ENCODE measurements around the gene APPL2. TPM values are rescaled to one million over a fixed set of nuclear protein-coding genes. Genes with fewer than 3 reads are reported as not detected.
A peak's percentile ranks its signal among the peaks of the same experiment; 100 is the strongest.

APPL2 gene
- total RNA-seq, 1 donor from 2014 or later, result 17.7 TPM

GRCh38 chr12:105226219-105226618 lies 9.8 kb downstream of the APPL2 start:
- peak; percentile 90 for FAIRE-seq
- Histone ChIP-seq H3K9me3 (ENCODE audit: insufficient read depth, low read depth, low read length) (no peaks in the 10 kb centered on the region), H3K27ac (ENCODE audit: low read depth, low read length) (peak overlapping the region; percentile 61), H4K20me1 (ENCODE audit: insufficient read depth, low read length) (peaks cover 25% of the 10 kb centered on the region), H3K36me3 (ENCODE audit: insufficient read depth, low read length) (peaks cover 14% of the 10 kb centered on the region), H2AFZ (ENCODE audit: low read depth, low read length) (no peak overlapping the region), H3K4me3 (ENCODE audit: insufficient read depth, low read depth, low read length) (no peak overlapping the region), H3K4me1 (ENCODE audit: insufficient read depth, low read length) (peaks cover 41% of the 10 kb centered on the region), H3K9ac (ENCODE audit: low read length) (peak overlapping the region; percentile 6), H3K4me2 (ENCODE audit: low read length) (peak overlapping the region; percentile 46), H3K27me3 (ENCODE audit: insufficient read depth, low read length) (no peaks in the 10 kb centered on the region), H3K79me2 (ENCODE audit: insufficient read depth, low read length) (peaks cover 57% of the 10 kb centered on the region)
- no peaks in the 10 kb centered on the region for H3K9me3 Mint-ChIP-seq (ENCODE audit: unreplicated experiment)
- H3K4me3 Mint-ChIP-seq (ENCODE audit: unreplicated experiment), result no peak overlapping the region
- H3K4me1 Mint-ChIP-seq (ENCODE audit: low read depth, unreplicated experiment), result peaks cover 45% of the 10 kb centered on the region
- H3K27me3 Mint-ChIP-seq (ENCODE audit: low read depth, unreplicated experiment), result no peaks in the 10 kb centered on the region
- DNase-seq (ENCODE audit: low read depth), result peak; percentile 89
- H3K36me3 Mint-ChIP-seq (ENCODE audit: low read depth, unreplicated experiment), result peaks cover 11% of the 10 kb centered on the region
- TF ChIP-seq CTCF (IDR thresholded peaks at IDR 0.05; ENCODE audit: insufficient read depth, low read depth, low read length) (no peak), EZH2 (IDR thresholded peaks at IDR 0.05; ENCODE audit: insufficient read depth, low read length) (no peak)
- H3K27ac Mint-ChIP-seq (ENCODE audit: unreplicated experiment), result peak overlapping the region; percentile 16

DNA sequence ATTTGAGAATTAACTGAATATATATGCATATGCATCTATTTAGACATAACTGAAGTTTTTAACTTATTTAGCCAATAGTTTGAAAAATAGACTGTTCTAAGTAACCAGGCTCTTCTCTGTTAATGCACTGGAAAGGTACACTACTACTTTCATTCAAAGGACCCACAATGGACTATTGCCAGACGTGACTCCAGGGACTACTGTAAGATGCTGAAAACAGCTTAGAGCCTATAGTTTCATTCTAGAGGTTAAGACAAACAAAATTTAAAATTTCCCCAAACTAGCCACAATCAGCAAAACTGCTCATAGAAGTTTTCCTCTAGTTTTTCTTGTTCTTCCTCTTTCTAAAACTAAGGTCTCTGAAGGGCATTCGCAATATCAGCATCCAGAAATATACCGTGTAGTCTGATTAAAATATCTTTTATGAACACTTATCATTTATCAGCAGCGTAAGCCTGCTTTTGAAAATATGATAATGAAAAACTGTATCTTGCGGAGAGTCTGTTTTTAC lies 10.4 kb downstream of the APPL2 start:
- Histone ChIP-seq H3K27me3 (ENCODE audit: insufficient read depth, low read length) (no peaks in the 10 kb centered on the region), H3K9ac (ENCODE audit: low read length) (no peak overlapping the region), H3K4me2 (ENCODE audit: low read length) (no peak overlapping the region), H3K27ac (ENCODE audit: low read depth, low read length) (no peak overlapping the region), H3K9me3 (ENCODE audit: insufficient read depth, low read depth, low read length) (no peaks in the 10 kb centered on the region), H3K79me2 (ENCODE audit: insufficient read depth, low read length) (peaks cover 57% of the 10 kb centered on the region), H2AFZ (ENCODE audit: low read depth, low read length) (no peak overlapping the region), H3K4me1 (ENCODE audit: insufficient read depth, low read length) (peaks cover 38% of the 10 kb centered on the region), H3K36me3 (ENCODE audit: insufficient read depth, low read length) (peaks cover 14% of the 10 kb centered on the region), H4K20me1 (ENCODE audit: insufficient read depth, low read length) (peaks cover 31% of the 10 kb centered on the region), H3K4me3 (ENCODE audit: insufficient read depth, low read depth, low read length) (no peak overlapping the region)
- Mint-ChIP-seq H3K9me3 (ENCODE audit: unreplicated experiment) (no peaks in the 10 kb centered on the region), H3K27ac (ENCODE audit: unreplicated experiment) (no peak overlapping the region), H3K27me3 (ENCODE audit: low read depth, unreplicated experiment) (no peaks in the 10 kb centered on the region), H3K36me3 (ENCODE audit: low read depth, unreplicated experiment) (peaks cover 17% of the 10 kb centered on the region), H3K4me1 (ENCODE audit: low read depth, unreplicated experiment) (peaks cover 39% of the 10 kb centered on the region), H3K4me3 (ENCODE audit: unreplicated experiment) (no peak overlapping the region)
- FAIRE-seq, result no peak
- DNase-seq (ENCODE audit: low read depth), result no peak
- no peak for TF ChIP-seq CTCF (IDR thresholded peaks at IDR 0.05; ENCODE audit: insufficient read depth, low read depth, low read length)
- no peak for TF ChIP-seq EZH2 (IDR thresholded peaks at IDR 0.05; ENCODE audit: insufficient read depth, low read length)

- peaks cover 58% of the 10 kb centered on the region for H3K79me2 ChIP-seq (ENCODE audit: insufficient read depth, low read length)
These were observed 11.6 kb downstream of the APPL2 start for GRCh38 chr12:105224399-105224798.

More at GRCh38 chr12:105224399-105224798, 11.6 kb downstream of the APPL2 start:
- no peak overlapping the region for H3K27ac Mint-ChIP-seq (ENCODE audit: unreplicated experiment)
- no peaks in the 10 kb centered on the region for H3K9me3 ChIP-seq (ENCODE audit: insufficient read depth, low read depth, low read length)
- no peak overlapping the region for H2AFZ ChIP-seq (ENCODE audit: low read depth, low read length)
- H3K27me3 Mint-ChIP-seq (ENCODE audit: low read depth, unreplicated experiment), result no peaks in the 10 kb centered on the region
- no peak overlapping the region for H3K27ac ChIP-seq (ENCODE audit: low read depth, low read length)
- DNase-seq (ENCODE audit: low read depth) (no peak), FAIRE-seq (no peak)
- H3K4me3 ChIP-seq (ENCODE audit: insufficient read depth, low read depth, low read length), result no peak overlapping the region
- peaks cover 33% of the 10 kb centered on the region for H3K4me1 ChIP-seq (ENCODE audit: insufficient read depth, low read length)
- no peak overlapping the region for H3K4me3 Mint-ChIP-seq (ENCODE audit: unreplicated experiment)
- TF ChIP-seq CTCF (IDR thresholded peaks at IDR 0.05; ENCODE audit: insufficient read depth, low read depth, low read length) (no peak), EZH2 (IDR thresholded peaks at IDR 0.05; ENCODE audit: insufficient read depth, low read length) (no peak)
- no peak overlapping the region for H3K9ac ChIP-seq (ENCODE audit: low read length)
- no peaks in the 10 kb centered on the region for H3K9me3 Mint-ChIP-seq (ENCODE audit: unreplicated experiment)
- no peaks in the 10 kb centered on the region for H3K27me3 ChIP-seq (ENCODE audit: insufficient read depth, low read length)
- H3K36me3 Mint-ChIP-seq (ENCODE audit: low read depth, unreplicated experiment), result peaks cover 19% of the 10 kb centered on the region
- no peak overlapping the region for H3K4me2 ChIP-seq (ENCODE audit: low read length)
- peaks cover 34% of the 10 kb centered on the region for H3K4me1 Mint-ChIP-seq (ENCODE audit: low read depth, unreplicated experiment)
- H4K20me1 ChIP-seq (ENCODE audit: insufficient read depth, low read length), result peaks cover 42% of the 10 kb centered on the region
- peaks cover 14% of the 10 kb centered on the region for H3K36me3 ChIP-seq (ENCODE audit: insufficient read depth, low read length)
